M059J (cell line): Measurements from ENCODE around the gene FERMT1. TPM values are rescaled to one million over a fixed set of nuclear protein-coding genes. Genes with fewer than 3 reads are reported as not detected.
A peak's percentile ranks its signal among the peaks of the same experiment; 100 is the strongest.
"Not testable (repeated sequence)": the region's sequence is repeated elsewhere in the genome, so short reads cannot be mapped to it uniquely, and the experiment has no call there.

Experiments used
- DNase-seq: peaks from one replicate; pipeline ENCODE4 v3.0.0-alpha.2; 2012; ENCODE audit warnings: low read depth
- total RNA-seq: library from RNA; depleted of rRNA; stranded (reverse); fragments of >200 nt; shearing (Covaris generic); gene quantifications from 2 replicates; pipeline ENCODE4 v1.2.3, GENCODE V29; 2014

The FERMT1 gene
- total RNA-seq, 1 experiment from 2014 or later, result 2.2 TPM

DNA sequence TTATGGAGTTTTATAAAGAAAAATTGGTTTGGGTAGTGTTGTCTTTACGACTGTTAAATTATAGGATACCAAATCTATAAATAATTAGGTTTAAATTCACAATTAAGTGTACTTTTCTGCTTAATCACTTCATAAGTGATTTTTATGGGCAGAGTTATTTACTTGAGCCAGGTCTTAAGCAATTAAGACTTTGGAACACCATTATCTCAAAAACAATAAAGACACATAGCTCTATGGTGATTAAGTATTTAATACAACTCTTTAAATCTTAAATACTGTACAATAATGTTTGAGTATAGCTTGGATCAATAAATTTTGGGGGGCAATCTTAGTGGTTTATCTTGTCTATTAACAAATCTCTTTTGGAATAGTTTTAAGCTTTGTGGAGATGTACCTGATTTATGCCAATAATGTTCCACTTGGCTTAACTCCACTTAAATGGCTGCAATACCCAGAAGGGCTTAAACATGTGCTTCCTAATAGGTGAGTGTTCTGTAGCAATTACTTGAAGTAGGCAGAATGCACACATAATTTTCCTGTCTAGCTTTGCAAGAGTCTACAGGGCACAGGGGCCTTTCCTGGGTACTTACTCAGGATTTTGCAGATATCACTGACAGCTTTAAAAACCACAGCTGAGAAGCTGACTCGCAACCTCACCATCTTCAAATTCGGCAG is 7.5 kb downstream of the FERMT1 start:
- peak; percentile 24 for DNase-seq

GRCh38 chr20:6114696-6115095 is 8.1 kb downstream of the FERMT1 start:
- no peak for DNase-seq

DNA sequence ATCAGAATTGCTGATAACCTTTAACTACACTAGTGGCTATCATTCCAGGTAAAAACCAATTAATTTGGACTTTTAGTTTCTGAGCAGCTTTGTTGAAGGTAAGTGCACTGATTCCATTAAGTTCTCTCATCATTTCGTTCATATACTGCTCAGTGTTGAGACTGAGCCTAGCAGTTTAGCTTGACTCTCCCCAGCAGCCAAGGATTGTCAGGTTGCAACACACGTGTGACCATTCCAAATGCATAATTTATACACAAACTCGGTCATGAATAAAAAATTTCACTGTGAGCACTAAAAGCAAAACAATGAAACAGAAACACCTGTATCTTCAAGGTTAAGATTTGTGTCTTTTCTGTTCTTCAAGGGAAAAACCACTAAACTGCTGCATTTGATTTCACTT is 8.9 kb downstream of the FERMT1 start:
- no peak for DNase-seq

DNA sequence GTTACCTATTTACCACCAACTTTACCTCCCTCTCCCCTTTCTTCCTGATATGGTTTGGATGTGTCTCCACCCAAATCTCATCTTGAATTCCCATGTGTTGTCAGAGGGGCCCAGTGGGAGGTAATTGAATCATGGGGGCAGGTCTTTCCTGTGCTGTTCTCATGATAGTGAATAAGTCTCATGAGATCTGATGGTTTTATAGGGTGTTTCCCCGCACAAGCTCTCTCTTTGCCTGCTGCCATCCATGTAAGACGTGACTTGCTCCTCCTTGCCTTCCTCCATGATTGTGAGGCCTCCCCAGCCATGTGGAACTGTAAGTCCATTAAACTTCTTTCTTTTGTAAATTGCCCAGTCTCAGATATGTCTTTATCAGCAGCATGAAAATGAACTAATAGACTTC is 9.9 kb downstream of the FERMT1 start:
- not testable (repeated sequence) for DNase-seq

DNA sequence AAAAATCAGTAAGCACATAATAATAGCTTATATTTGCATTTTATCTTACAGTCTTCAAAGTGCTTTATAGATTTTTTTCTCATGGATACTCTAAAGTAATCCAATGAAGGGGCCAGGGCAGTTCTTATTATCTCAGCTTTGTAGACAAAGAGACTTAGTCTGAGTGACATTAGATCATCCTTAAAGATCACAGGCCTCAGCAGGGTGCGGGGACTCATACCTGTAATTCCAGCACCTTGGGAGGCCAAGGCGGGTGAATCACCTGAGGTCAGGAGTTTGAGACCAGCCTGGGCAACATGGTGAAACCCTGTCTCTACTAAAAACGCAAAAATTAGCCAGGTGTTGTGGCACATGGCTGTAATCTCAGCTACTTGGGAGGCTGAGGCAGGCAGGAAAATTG is 14.5 kb downstream of the FERMT1 start:
- no peak for DNase-seq

DNA sequence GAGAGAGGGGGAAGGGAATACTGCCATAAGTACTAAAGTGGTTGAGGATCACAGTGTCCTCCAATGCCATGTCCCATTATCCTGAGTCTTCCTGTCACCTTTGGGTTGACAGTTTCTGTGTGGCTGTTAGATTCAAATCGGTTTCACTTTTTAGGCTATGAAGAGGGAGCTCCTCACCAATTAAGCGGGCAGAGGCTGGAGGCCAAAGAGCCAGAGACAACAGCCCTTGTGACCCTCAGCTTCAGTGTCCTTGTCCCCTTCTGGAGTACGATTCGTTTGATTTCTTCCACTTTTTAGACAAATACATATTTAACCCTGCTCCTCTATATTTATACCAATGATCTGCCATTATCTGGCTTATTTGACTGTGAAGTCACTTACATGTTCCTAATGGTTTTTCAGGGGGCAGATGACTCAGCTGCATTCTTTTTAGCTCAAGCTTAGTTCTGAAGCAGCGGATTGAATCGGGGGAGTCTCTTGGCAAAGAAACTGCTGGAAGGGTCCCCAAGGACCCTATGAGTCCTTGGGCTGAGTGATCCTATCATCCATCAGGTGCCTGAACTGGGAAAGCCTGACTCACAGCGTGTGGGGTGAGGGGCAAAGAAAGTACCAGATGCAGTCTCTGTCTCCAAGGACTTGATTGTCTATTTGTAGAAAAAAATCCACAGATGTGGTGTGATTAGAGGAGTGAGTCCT is 18.2 kb downstream of the FERMT1 start:
- peak; percentile 44 for DNase-seq

DNA sequence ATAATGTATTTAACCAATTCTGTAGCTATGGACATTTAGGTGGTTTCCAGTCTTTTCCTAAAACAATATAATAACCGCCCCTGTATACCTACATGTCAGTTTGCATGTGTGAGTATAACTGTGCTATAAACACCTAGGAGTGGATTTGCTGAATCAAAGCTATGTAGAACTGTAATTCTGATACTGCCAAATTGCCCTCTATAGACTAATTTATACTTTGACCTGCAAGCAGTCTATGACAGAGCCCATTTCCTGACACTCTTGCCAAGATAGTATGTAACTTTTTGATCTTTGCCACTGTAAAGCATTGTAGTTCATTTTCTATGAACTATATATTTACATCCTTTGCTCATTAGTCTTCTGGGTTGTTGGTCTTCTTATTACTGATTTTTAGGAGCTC is 19.5 kb downstream of the FERMT1 start:
- no peak for DNase-seq

DNA sequence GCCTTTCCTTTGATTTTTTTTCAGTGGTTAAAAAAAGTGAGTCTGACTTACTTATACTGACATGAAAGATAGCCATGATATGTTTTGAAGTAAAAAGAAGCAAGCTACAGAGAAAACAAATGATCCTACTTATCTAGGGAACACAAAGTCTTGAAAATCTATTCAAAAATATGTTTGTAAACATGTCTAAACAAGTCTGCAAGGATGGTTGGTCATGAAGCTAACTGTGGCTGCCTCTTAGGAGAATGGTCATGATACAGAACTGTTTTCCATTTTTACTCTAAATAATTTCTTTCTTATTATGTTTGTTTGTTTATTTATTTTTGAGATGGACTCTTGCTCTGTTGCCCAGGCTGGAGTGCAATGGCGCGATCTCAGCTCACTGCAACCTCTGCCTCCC is 21.5 kb downstream of the FERMT1 start:
- no peak for DNase-seq

DNA sequence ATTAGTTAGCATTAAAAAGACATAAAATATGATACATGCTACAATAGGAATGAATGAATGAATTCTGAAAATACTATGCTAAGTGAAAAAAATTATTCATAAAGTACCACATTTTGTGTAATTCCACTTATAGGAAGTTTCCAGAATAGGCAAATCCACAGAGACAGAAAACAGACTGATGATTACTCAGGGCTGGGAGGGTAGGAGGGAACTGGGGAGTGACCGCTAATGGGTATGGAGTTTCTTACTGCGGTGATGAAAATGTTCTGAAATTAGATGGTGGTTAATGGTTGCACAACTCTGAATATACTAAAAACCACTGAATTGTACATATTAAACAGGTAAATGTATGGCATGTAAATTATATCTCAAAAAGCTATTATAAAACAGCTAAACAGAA is 22.6 kb downstream of the FERMT1 start:
- no peak for DNase-seq

- DNase-seq, result no peak
Observed at GRCh38 chr20:6099819-6100218, 23.0 kb downstream of the FERMT1 start.

GRCh38 chr20:6095409-6095808 is 27.4 kb downstream of the FERMT1 start:
- DNase-seq, result no peak

GRCh38 chr20:6094565-6094964 is 28.3 kb downstream of the FERMT1 start:
- DNase-seq, result no peak

- no peak for DNase-seq
Observed at GRCh38 chr20:6094063-6094462, 28.8 kb downstream of the FERMT1 start.

GRCh38 chr20:6091661-6092060 is 31.2 kb downstream of the FERMT1 start:
- no peak for DNase-seq

DNA sequence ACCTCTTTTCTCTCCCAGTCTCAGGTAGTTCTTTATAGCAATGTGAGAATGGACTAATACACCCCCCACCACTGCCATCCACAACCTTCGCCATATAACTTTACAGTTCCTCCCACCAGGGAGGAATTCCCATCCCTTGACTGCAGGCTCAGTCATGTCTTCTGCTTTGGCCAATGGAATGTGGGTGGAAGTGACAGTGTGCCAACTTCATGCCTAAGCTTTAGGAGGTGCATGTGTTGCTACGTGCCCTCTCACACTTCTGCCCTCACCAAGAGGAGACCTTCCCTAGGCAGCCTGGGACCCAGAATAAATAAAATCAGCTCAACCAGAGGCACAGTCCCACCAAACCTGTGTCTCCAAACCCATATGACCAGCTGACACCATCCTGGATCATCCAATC is 36.0 kb downstream of the FERMT1 start:
- DNase-seq, result no peak

- no peak for DNase-seq
Observed at GRCh38 chr20:6083926-6084325, 38.9 kb downstream of the FERMT1 start.

DNA sequence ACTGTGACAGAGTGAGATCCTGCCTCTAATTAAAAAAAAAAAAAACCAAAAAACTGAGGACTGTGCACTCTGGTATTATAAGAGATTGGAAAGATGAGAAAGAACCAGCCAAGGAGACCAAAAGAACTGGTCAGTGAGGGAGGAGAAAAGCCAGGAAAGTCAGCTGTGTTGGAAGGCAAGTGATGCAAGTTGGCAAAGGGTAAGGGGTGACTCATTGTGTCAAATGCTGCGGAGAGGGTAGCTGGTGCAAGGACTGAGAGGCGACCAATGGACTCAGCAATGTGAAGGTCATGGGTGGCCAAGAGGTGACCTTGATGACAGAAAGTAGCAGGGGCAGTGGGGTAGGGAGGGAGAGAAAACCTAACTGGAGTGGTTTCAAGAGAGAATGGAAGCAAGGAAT is 41.6 kb downstream of the FERMT1 start:
- peak; percentile 72 for DNase-seq

DNA sequence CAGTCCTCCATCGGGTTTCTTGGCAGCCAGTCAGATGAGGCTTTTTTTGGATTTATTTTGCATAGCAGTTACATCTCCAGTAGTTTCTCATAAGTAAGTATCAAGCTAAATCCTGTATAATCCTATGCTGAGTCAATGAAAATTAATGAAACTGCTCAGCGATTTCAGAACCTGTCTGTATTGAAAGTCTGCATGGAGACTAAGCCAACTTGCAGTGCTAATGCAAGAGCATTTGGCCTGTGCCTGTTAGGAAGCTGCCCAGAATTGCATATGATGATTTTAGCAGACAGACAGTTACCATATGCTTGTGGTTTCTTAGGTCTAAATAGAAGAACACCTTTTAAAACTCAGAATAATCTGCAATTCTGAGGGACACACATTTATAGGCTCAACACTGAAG is 43.8 kb downstream of the FERMT1 start:
- DNase-seq, result no peak

DNA sequence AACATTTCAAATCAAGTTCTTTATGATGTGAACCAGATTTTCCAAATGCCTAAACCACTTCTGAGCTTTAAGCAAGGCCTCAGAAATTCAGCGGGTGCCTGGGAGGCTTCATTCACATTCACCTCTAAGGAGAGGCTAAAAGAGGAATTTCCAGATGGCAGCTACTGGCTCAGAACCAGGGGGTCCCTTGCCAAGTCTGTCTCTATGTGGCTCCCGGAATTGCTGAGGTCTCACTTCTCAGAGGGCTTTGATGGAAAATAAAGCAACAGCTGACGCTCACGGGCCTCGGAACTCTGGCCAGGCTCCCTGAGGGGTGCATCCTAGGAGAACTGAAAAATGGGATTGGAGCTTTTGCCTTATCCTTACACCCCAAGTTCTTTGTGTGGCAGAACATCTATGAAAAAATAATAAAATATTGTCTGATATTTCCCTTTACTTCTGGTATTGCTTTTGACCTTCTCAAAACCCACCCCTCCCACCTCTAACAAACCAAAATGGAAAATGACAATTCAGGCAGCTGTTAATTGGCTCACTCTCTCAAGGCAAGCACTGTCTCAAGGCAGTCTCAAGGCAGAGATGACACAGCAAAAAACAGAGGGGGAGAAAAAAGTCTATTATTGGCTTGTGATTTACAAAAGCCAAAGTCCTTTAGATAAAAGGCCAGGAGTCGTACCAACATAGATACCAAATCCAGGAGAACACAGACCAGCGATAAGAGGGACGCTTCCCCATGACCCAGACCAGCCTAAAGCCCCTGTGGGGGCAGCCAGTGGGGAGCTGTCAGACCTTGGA is 47.2 kb downstream of the FERMT1 start:
- no peak for DNase-seq

DNA sequence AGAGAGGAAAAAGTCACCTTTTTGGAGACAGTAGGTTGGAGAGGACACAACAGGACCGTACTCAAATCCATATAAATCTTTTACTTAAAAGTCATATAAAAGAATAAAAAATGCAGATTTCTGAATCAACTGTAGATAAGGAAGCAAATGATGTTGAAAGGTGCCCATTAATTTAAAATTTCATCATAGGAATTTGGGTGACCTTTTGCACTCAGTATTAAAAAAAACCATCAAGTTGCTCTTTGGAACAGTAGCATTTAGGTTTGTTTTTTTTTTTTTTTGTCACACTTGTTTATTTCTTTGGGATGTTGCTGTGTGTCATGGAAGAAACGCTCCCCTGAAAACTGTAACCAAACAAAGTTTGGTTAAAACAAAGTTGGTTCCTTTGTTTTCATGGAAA is 48.0 kb downstream of the FERMT1 start:
- no peak for DNase-seq

- DNase-seq, result peak; percentile 66
Observed at GRCh38 chr20:6074145-6074561, 48.7 kb downstream of the FERMT1 start.

DNA sequence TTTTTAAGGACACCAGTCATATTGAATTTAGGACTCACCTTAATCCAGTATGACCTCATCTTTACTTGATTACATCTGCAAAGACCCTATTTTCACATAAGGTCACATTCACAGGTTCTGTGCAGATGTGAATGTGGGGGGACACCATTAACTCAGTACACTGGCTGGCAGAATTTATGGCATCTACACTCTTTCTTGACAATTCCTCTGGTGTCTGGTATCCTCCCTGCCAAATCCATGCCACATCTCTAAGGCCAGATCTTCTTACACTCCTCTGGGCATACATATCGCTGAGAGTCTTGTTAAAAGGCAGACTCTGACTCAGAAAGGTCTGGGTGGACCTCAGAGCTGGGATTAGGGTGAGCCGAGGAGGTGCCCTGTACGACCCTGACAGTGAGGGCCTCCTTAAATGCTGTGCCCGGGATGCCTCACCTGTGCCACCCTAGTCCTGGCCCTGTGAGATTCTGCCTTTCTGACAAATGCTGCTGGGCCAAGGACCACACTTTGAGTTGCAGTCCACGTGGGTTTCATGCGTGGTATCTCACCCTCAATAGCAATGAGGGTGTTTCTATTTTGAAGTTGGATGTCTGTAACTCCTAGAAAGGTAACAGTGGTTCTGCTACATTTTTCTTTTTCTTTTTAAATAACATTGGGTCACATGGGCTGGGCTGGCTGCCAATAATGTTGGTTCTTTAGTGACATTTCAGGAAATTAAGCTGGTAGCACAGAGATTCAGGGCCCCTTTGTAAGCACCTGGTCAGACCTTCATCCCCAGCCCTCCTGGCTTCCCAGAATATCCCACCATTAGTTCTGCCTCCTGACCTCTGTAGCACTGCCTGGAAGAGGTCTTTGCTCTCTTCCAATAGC is 51.8 kb downstream of the FERMT1 start:
- peak; percentile 19 for DNase-seq
